ENCODE results near the gene TFAP2E. TPM values are rescaled to one million over a fixed set of nuclear protein-coding genes. Genes with fewer than 3 reads are reported as not detected.

Gene TFAP2E
- total RNA-seq: 10 to 100 TPM in 1 of 8 experiments, 1 to 10 TPM in 5, under 1 TPM in 2; 0.20 to 12.4 (median 3.0) TPM

- Histone ChIP-seq H3K27ac (no peak within 1 kb of the TSS), H3K4me1 (replicated peaks in 1 of 2) (peaks cover 0 to 7% of the 10 kb centered on the region in 2 donors), H3K4me3 (peak within 1 kb of the TSS; percentile 23 to 36 (median 26))
- in situ Hi-C loops (cut with MboI; ENCODE audit: low pct_unique_long_range_greater_than_20kb in 2 of 9, low sequenced_read_pairs in 9 of 9, unreplicated experiment in 9 of 9): loop anchor here in 5 of 9 experiments (10.0 to 25.0 kb wide), 3 partner anchors 139 to 151 kb away; partner anchors contain the start of gene C1orf216 (in 3 of the 5)
- ATAC-seq (replicated peaks in 6 of 8): peak; percentile 53 to 77 (median 66)
- WGBS, 10 experiments: 0 to 26% (median 3%) methylated on average over 1 to 46 of the region's 95 CpGs; no CpG with 5 or more reads in 5 of the 10 experiments
Measured at GRCh38 chr1:35573198-35574124, at the start of gene TFAP2E. Gene TFAP2E, plus strand, starts transcription at chr1:35573314. Its CDS starts 264 bp downstream, at chr1:35573578.

- no peaks in the 10 kb centered on the region for H3K4me1 ChIP-seq (replicated peaks in 1 of 2)
- no peak overlapping the region for H3K4me3 ChIP-seq
- peak in 1 of 8 experiments; percentile 16 for ATAC-seq (replicated peaks in 6 of 8)
- H3K27ac ChIP-seq: no peak overlapping the region
- in situ Hi-C loops (cut with MboI; ENCODE audit: low pct_unique_long_range_greater_than_20kb in 2 of 9, low sequenced_read_pairs in 9 of 9, unreplicated experiment in 9 of 9): no loop called here
- WGBS, 10 experiments: 80 to 100% (median 95%) methylated on average over 1 to 2 of the region's 2 CpGs
Measured at GRCh38 chr1:35524106-35524505, 49.0 kb upstream of the TFAP2E start.

- ATAC-seq (replicated peaks in 6 of 8): no peak
- no peaks in the 10 kb centered on the region for H3K4me1 ChIP-seq (replicated peaks in 1 of 2)
- no peak overlapping the region for H3K4me3 ChIP-seq
- WGBS, 10 experiments: 58 to 92% (median 78%) methylated on average over 2 to 5 of the region's 5 CpGs
- H3K27ac ChIP-seq: no peak overlapping the region
- in situ Hi-C loops (cut with MboI; ENCODE audit: low pct_unique_long_range_greater_than_20kb in 2 of 9, low sequenced_read_pairs in 9 of 9, unreplicated experiment in 9 of 9): no loop called here
Measured at GRCh38 chr1:35530168-35530567, 42.9 kb upstream of the TFAP2E start.

GRCh38 chr1:35530946-35531345 lies 42.2 kb upstream of the TFAP2E start:
- in situ Hi-C loops (cut with MboI; ENCODE audit: low pct_unique_long_range_greater_than_20kb in 2 of 9, low sequenced_read_pairs in 9 of 9, unreplicated experiment in 9 of 9): no loop called here
- no peak for ATAC-seq (replicated peaks in 6 of 8)
- H3K4me1 ChIP-seq (replicated peaks in 1 of 2): no peaks in the 10 kb centered on the region
- WGBS, 10 experiments: 94 to 100% (median 100%) methylated on average over 1 to 2 of the region's 2 CpGs; no CpG with 5 or more reads in 3 of the 10 experiments
- H3K4me3 ChIP-seq: no peak overlapping the region
- no peak overlapping the region for H3K27ac ChIP-seq

- Histone ChIP-seq H3K4me1 (replicated peaks in 1 of 2) (no peaks in the 10 kb centered on the region), H3K27ac (no peak overlapping the region), H3K4me3 (no peak overlapping the region)
- in situ Hi-C loops (cut with MboI; ENCODE audit: low pct_unique_long_range_greater_than_20kb in 2 of 9, low sequenced_read_pairs in 9 of 9, unreplicated experiment in 9 of 9): no loop called here
- no peak for ATAC-seq (replicated peaks in 6 of 8)
- 60 to 100% (median 90%) methylated on average over 1 to 6 of the region's 6 CpGs; no CpG with 5 or more reads in 4 of the 10 experiments for WGBS, 10 experiments
Measured at GRCh38 chr1:35531368-35531767, 41.7 kb upstream of the TFAP2E start.

- H3K4me1 ChIP-seq (replicated peaks in 1 of 2): peaks cover 0 to 9% of the 10 kb centered on the region in 2 donors
- no peak overlapping the region for H3K27ac ChIP-seq
- in situ Hi-C loops (cut with MboI; ENCODE audit: low pct_unique_long_range_greater_than_20kb in 2 of 9, low sequenced_read_pairs in 9 of 9, unreplicated experiment in 9 of 9): no loop called here
- no peak for ATAC-seq (replicated peaks in 6 of 8)
- no peak overlapping the region for H3K4me3 ChIP-seq
- WGBS, 10 experiments: 83 to 100% (median 100%) methylated on average over 1 of the region's 1 CpG; no CpG with 5 or more reads in 3 of the 10 experiments
Measured at GRCh38 chr1:35532497-35533223, 40.5 kb upstream of the TFAP2E start.

- 0 to 75% (median 45%) methylated on average over 1 of the region's 1 CpG; no CpG with 5 or more reads in 5 of the 10 experiments for WGBS, 10 experiments
- Histone ChIP-seq H3K27ac (no peak overlapping the region), H3K4me3 (no peak overlapping the region), H3K4me1 (replicated peaks in 1 of 2) (peaks cover 0 to 9% of the 10 kb centered on the region in 2 donors)
- in situ Hi-C loops (cut with MboI; ENCODE audit: low pct_unique_long_range_greater_than_20kb in 2 of 9, low sequenced_read_pairs in 9 of 9, unreplicated experiment in 9 of 9): no loop called here
- ATAC-seq (replicated peaks in 6 of 8): no peak
Measured at GRCh38 chr1:35533586-35533985, 39.5 kb upstream of the TFAP2E start.

GRCh38 chr1:35535243-35535642 lies 37.9 kb upstream of the TFAP2E start:
- in situ Hi-C loops (cut with MboI; ENCODE audit: low pct_unique_long_range_greater_than_20kb in 2 of 9, low sequenced_read_pairs in 9 of 9, unreplicated experiment in 9 of 9): no loop called here
- no peak for ATAC-seq (replicated peaks in 6 of 8)
- Histone ChIP-seq H3K4me1 (replicated peaks in 1 of 2) (peaks cover 14 to 19% of the 10 kb centered on the region in 2 donors), H3K27ac (no peak overlapping the region), H3K4me3 (no peak overlapping the region)

GRCh38 chr1:35536556-35537162 lies 36.5 kb upstream of the TFAP2E start:
- 40 to 100% (median 100%) methylated on average over 1 to 2 of the region's 2 CpGs; no CpG with 5 or more reads in 1 of the 10 experiments for WGBS, 10 experiments
- no peak overlapping the region for H3K4me3 ChIP-seq
- in situ Hi-C loops (cut with MboI; ENCODE audit: low pct_unique_long_range_greater_than_20kb in 2 of 9, low sequenced_read_pairs in 9 of 9, unreplicated experiment in 9 of 9): no loop called here
- H3K27ac ChIP-seq: no peak overlapping the region
- ATAC-seq (replicated peaks in 6 of 8): no peak
- H3K4me1 ChIP-seq (replicated peaks in 1 of 2): peaks cover 14 to 21% of the 10 kb centered on the region in 2 donors

GRCh38 chr1:35537806-35538205 lies 35.3 kb upstream of the TFAP2E start:
- Histone ChIP-seq H3K4me1 (replicated peaks in 1 of 2) (peaks cover 14 to 21% of the 10 kb centered on the region in 2 donors), H3K27ac (no peak overlapping the region), H3K4me3 (no peak overlapping the region)
- ATAC-seq (replicated peaks in 6 of 8): no peak
- in situ Hi-C loops (cut with MboI; ENCODE audit: low pct_unique_long_range_greater_than_20kb in 2 of 9, low sequenced_read_pairs in 9 of 9, unreplicated experiment in 9 of 9): no loop called here
- 44 to 100% (median 82%) methylated on average over 1 of the region's 1 CpG; no CpG with 5 or more reads in 4 of the 10 experiments for WGBS, 10 experiments

GRCh38 chr1:35539073-35539823 lies 33.9 kb upstream of the TFAP2E start:
- Histone ChIP-seq H3K27ac (no peak overlapping the region), H3K4me3 (no peak overlapping the region), H3K4me1 (replicated peaks in 1 of 2) (peaks cover 14 to 21% of the 10 kb centered on the region in 2 donors)
- peak in 3 of 8 experiments; percentile 11 to 46 (median 42) for ATAC-seq (replicated peaks in 6 of 8)
- 24 to 100% (median 50%) methylated on average over 1 to 6 of the region's 6 CpGs for WGBS, 10 experiments
- in situ Hi-C loops (cut with MboI; ENCODE audit: low pct_unique_long_range_greater_than_20kb in 2 of 9, low sequenced_read_pairs in 9 of 9, unreplicated experiment in 9 of 9): no loop called here

GRCh38 chr1:35539824-35540261 lies 33.3 kb upstream of the TFAP2E start:
- no peak overlapping the region for H3K4me3 ChIP-seq
- WGBS, 10 experiments: 17 to 88% (median 73%) methylated on average over 1 of the region's 1 CpG; no CpG with 5 or more reads in 6 of the 10 experiments
- in situ Hi-C loops (cut with MboI; ENCODE audit: low pct_unique_long_range_greater_than_20kb in 2 of 9, low sequenced_read_pairs in 9 of 9, unreplicated experiment in 9 of 9): no loop called here
- ATAC-seq (replicated peaks in 6 of 8): peak in 1 of 8 experiments; percentile 40
- H3K4me1 ChIP-seq (replicated peaks in 1 of 2): peaks cover 14 to 21% of the 10 kb centered on the region in 2 donors
- H3K27ac ChIP-seq: no peak overlapping the region

Data from motor neuron (in vitro differentiated cells).